Gastrocnemius medialis (tissue), 4 donors: ENCODE results near the gene NUDT14. TPM values are rescaled to one million over a fixed set of nuclear protein-coding genes. Genes with fewer than 3 reads are reported as not detected.

ENCODE experiments used
- ATAC-seq, 2 donors: fragments of 150-250 bp; one replicate each; pipeline ENCODE4 v1.9.1; 2016
- DNase-seq, 2 donors: peaks; one replicate each; pipeline ENCODE4 v3.0.0-alpha.2; 2019
- H3K27ac ChIP-seq, 4 donors: fragments of 200-600 bp; sonication (generic); 1 replicate in 1 of 4; 2 replicates in 3 of 4; pipeline ENCODE4 v1.5.1; 2016 to 2018; ENCODE audit warnings: mild to moderate bottlenecking in 2 of 4, moderate library complexity in 1 of 4
- H3K27me3 ChIP-seq, 3 donors: fragments of 200-600 bp; sonication (generic) in 2 of 3; 1 replicate in 1 of 3; 2 replicates in 2 of 3; pipeline versions ENCODE4 v1.5.1 to v1.6.0; 2016 to 2019; ENCODE audit warnings: mild to moderate bottlenecking in 1 of 3, moderate library complexity in 1 of 3
- H3K36me3 ChIP-seq, 2 donors: fragments of 200-600 bp; sonication (generic) in 1 of 2; one replicate each; pipeline ENCODE4 v1.5.1; 2017 to 2018
- H3K4me1 ChIP-seq, 2 donors: fragments of 200-600 bp; sonication (generic) in 1 of 2; one replicate each; pipeline ENCODE4 v1.5.1; 2016 to 2017; ENCODE audit warnings: mild to moderate bottlenecking in 2 of 2
- H3K4me3 ChIP-seq, 4 donors: fragments of 200-600 bp; sonication (generic) in 3 of 4; 1 replicate in 1 of 4; 2 replicates in 3 of 4; pipeline ENCODE4 v1.5.1; 2016 to 2019; ENCODE audit warnings: mild to moderate bottlenecking in 2 of 4
- H3K9me3 ChIP-seq, 3 donors: fragments of 200-600 bp; sonication (generic) in 2 of 3; 1 replicate in 1 of 3; 2 replicates in 2 of 3; pipeline ENCODE4 v1.5.1; 2016 to 2019
- POLR2A ChIP-seq, 2 donors: fragments of 450-650 bp; IDR thresholded peaks; one replicate each; pipeline ENCODE4 v1.6.1; 2017; ENCODE audit warnings: antibody characterized with exemption in 2 of 2, mild to moderate bottlenecking in 2 of 2, moderate library complexity in 2 of 2
- in situ Hi-C, 4 donors: fragments of 200-750 bp; cut with MboI; loops; one replicate each; pipeline versions ENCODE4 v1.15.0 to v1.8.0; 2017; ENCODE audit warnings: low sequenced_read_pairs in 4 of 4
- intact Hi-C: fragments of 100-400 bp; cut with DNase I; formaldehyde crosslinking; loops from one replicate; pipeline ENCODE4 v1.15.1; 2023; ENCODE audit warnings: low total_unique reads
- total RNA-seq, 4 donors: library from RNA; depleted of rRNA; stranded (reverse); fragments of >200 nt; gene quantifications; one replicate each; pipeline versions ENCODE4 v1.1.0 to v1.2.3, GENCODE V29; 2016
- TF ChIP-seq, protein P1 (sequence below), 5 experiments: fragments of 450-650 bp in 3 of 5; fragments of 200-600 bp in 2 of 5; sonication (generic) in 2 of 5; IDR thresholded peaks in 4 of 5; conservative IDR thresholded peaks in 1 of 5; 1 replicate in 4 of 5; 2 replicates in 1 of 5; pipeline ENCODE4 v1.5.1; 2016 to 2019; ENCODE audit warnings: antibody characterized with exemption in 5 of 5, mild to moderate bottlenecking in 3 of 5, moderate library complexity in 3 of 5

Gene NUDT14
- total RNA-seq: 10 to 100 TPM; 11.0 to 25.5 (median 16.4) TPM

DNA sequence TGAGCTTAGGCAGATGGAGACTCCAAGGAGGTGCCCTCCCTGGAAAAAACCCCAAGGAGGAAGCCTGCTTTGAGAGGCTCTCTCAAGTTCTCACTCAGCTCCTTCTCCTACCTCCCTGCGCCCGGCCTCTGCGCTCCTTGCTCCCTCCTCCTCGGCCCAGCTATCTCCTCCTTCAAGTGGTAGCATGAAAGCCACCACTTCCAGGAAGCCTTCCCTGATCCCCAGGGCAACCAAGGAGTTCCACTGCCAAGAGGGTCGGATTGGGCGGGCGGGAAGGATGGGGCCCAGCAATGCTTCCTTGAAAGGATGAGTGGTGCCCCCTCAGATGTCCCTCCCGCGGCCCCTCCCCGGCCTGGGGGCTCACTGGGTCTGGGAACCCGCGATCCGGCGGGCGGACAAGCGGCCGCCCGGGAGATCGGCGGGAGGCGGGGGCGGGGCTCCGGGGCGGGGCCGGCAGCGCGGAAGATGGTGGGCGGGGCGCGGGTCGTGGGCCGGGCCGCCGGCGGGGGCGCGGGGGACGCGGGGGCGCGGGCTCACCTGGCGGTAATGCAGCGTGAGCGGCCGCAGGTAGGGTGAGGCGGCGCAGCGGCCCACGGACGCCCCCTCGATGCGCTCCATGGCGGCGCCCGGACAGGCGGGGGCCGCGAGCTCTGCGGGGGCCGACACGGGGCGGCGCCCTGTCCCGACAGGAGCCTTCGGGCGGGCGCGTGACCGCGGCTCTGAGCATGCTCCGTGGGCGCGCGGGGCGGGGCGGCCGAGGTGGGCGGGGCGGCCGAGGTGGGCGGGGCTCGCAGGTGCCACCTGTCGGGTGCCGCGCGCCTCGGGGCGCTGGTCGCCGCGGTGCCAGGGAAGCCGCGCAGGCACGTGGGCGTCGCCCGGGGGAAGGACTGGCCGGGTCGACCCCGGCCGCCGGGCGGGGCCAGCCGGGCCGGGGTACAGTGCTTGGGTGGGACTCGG, at the start of gene NUDT14:
Gene NUDT14, minus strand, starts transcription at position 721 of the 957 bp plus-strand sequence. Its CDS starts 103 bp downstream, at position 618.
- TF ChIP-seq POLR2A (IDR thresholded peaks at IDR 0.05): peak; percentile 27 to 50
- TF ChIP-seq, protein P1, sequence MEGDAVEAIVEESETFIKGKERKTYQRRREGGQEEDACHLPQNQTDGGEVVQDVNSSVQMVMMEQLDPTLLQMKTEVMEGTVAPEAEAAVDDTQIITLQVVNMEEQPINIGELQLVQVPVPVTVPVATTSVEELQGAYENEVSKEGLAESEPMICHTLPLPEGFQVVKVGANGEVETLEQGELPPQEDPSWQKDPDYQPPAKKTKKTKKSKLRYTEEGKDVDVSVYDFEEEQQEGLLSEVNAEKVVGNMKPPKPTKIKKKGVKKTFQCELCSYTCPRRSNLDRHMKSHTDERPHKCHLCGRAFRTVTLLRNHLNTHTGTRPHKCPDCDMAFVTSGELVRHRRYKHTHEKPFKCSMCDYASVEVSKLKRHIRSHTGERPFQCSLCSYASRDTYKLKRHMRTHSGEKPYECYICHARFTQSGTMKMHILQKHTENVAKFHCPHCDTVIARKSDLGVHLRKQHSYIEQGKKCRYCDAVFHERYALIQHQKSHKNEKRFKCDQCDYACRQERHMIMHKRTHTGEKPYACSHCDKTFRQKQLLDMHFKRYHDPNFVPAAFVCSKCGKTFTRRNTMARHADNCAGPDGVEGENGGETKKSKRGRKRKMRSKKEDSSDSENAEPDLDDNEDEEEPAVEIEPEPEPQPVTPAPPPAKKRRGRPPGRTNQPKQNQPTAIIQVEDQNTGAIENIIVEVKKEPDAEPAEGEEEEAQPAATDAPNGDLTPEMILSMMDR (IDR thresholded peaks at IDR 0.05 in 4 of 5, conservative IDR thresholded peaks at IDR 0.05 in 1 of 5): no peak
- intact Hi-C loops (loop anchor here (5.0 kb wide), 1 partner anchor 89 kb away; no protein-coding TSS in a partner anchor), in situ Hi-C loops (no loop called here)
- H3K27me3 ChIP-seq: no peaks in the 10 kb centered on the region
- DNase-seq: peak in 1 of 2 donors; percentile 69
- peaks cover 20 to 35% of the 10 kb centered on the region in 2 donors for H3K4me1 ChIP-seq
- peak within 1 kb of the TSS; percentile 44 to 64 (median 54) for H3K27ac ChIP-seq
- peak within 1 kb of the TSS; percentile 53 to 71 (median 60) for H3K4me3 ChIP-seq
- peak; percentile 75 to 79 for ATAC-seq
- no peaks in the 10 kb centered on the region for H3K36me3 ChIP-seq
- no peaks in the 10 kb centered on the region for H3K9me3 ChIP-seq

DNA sequence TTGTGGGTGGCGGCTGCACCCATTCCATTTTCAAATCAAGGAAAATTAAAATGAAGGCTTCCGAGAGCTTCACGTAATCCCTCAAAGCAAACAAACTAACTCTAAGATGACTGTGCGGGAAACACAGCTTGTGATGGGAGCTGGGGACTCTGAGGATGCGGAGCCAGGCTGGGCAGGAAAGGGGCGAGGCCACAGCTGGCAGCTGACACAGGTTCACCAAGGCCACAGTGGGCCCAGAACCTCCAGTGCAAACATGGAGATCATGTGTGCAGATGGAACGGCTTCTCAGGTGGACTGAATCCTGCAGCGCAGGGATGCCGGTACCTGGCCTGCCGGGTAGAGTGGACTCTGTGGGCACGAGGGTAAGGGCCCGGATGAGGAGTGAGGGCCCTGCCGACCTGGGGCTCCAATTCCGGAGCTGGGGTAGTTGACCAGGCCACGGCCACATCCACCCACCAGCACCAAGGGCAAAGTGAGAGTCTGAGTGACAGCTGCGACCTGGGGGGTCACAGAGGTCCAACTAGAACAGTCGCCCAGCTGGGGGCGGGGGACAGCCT, 48.1 kb upstream of the NUDT14 start:
- no peaks in the 10 kb centered on the region for H3K9me3 ChIP-seq
- peaks cover 0 to 13% of the 10 kb centered on the region in 2 donors for H3K36me3 ChIP-seq
- no peak for ATAC-seq
- DNase-seq: no peak
- H3K4me3 ChIP-seq: no peak overlapping the region
- no peaks in the 10 kb centered on the region for H3K27me3 ChIP-seq
- no peak overlapping the region for H3K27ac ChIP-seq
- TF ChIP-seq, protein P1 (IDR thresholded peaks at IDR 0.05 in 4 of 5, conservative IDR thresholded peaks at IDR 0.05 in 1 of 5): no peak
- TF ChIP-seq POLR2A (IDR thresholded peaks at IDR 0.05): no peak
- intact Hi-C loops: no loop called here
- peaks cover 0 to 4% of the 10 kb centered on the region in 2 donors for H3K4me1 ChIP-seq
- in situ Hi-C loops: no loop called here

DNA sequence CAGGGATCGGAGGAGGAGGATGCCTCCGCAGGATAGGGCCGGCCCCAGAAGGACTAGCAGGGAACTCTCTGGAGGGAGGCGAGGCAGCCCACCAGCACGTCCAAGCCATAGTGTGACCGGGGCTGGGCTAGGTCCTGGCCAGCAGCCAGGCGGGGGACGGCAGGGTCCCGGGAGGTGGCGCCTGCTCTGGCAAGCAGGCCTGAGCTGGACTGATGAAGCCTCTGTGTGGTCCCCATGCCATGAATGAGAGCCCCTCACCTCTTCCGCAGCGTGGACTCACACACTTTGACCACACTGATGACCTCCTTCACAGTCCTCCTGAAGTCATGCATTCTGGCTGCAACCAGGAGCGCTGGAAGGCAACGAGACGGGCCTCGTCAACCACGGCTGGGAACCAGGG, 47.5 kb upstream of the NUDT14 start:
- no peak for ATAC-seq
- Histone ChIP-seq H3K9me3 (no peaks in the 10 kb centered on the region), H3K27me3 (no peaks in the 10 kb centered on the region), H3K4me3 (no peak overlapping the region), H3K36me3 (peaks cover 0 to 14% of the 10 kb centered on the region in 2 donors), H3K27ac (no peak overlapping the region), H3K4me1 (peaks cover 0 to 4% of the 10 kb centered on the region in 2 donors)
- DNase-seq: no peak
- TF ChIP-seq POLR2A (IDR thresholded peaks at IDR 0.05): no peak
- TF ChIP-seq, protein P1 (IDR thresholded peaks at IDR 0.05 in 4 of 5, conservative IDR thresholded peaks at IDR 0.05 in 1 of 5): no peak
- in situ Hi-C loops: no loop called here
- intact Hi-C loops: no loop called here

DNA sequence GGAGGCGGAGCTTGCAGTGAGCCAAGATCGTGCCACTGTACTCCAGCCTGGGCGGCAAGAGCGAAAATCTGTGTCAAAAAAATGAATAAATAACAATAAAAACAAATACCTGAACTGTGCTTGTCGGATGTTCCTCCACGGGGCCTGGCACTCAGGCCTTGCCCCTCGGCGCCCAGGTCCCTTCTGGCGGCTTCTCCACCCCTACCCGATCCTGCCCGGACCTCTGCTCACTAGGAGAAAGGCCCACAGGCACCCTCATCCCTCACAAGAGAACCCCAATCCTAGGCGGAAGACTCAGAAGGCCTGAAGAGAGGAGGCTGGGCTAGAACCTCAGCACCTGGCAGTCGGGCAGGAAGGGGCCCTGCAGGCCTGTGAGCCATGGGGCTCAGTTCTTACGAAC, 46.2 kb upstream of the NUDT14 start:
- in situ Hi-C loops: no loop called here
- Histone ChIP-seq H3K27me3 (no peaks in the 10 kb centered on the region), H3K4me1 (peaks cover 0 to 4% of the 10 kb centered on the region in 2 donors), H3K36me3 (peaks cover 0 to 23% of the 10 kb centered on the region in 2 donors), H3K27ac (no peak overlapping the region), H3K4me3 (no peak overlapping the region), H3K9me3 (no peaks in the 10 kb centered on the region)
- TF ChIP-seq, protein P1 (IDR thresholded peaks at IDR 0.05 in 4 of 5, conservative IDR thresholded peaks at IDR 0.05 in 1 of 5): no peak
- no peak for TF ChIP-seq POLR2A (IDR thresholded peaks at IDR 0.05)
- intact Hi-C loops: no loop called here
- no peak for ATAC-seq
- no peak for DNase-seq
